Fibroblast of lung (primary cell): ENCODE measurements around the gene GRAMD4. TPM values are rescaled to one million over a fixed set of nuclear protein-coding genes. Genes with fewer than 3 reads are reported as not detected.

Experiments
- DNase-seq, 2 donors: peaks; one replicate each; pipeline versions ENCODE4 v3.0.0 to v3.0.0-alpha.2; 2010; ENCODE audit warnings: low read depth in 2 of 2
- H2AFZ ChIP-seq: 2 replicates; pipeline ENCODE4 v1.5.1; 2012; ENCODE audit warnings: low read length, control low read depth, inconsistent platforms
- H3K27ac ChIP-seq: 2 replicates; pipeline ENCODE4 v1.5.1; 2011; ENCODE audit warnings: low read length, control low read depth; ENCODE audit not compliant: insufficient read depth
- H3K27me3 ChIP-seq: 2 replicates; pipeline ENCODE4 v1.5.1; 2011; ENCODE audit warnings: mild to moderate bottlenecking, low read length; ENCODE audit not compliant: control insufficient read depth, insufficient read depth
- H3K36me3 ChIP-seq: 2 replicates; pipeline ENCODE4 v1.5.1; 2011; ENCODE audit warnings: low read length; ENCODE audit not compliant: control insufficient read depth, insufficient read depth
- H3K4me1 ChIP-seq: 2 replicates; pipeline ENCODE4 v1.5.1; 2011; ENCODE audit warnings: low read length; ENCODE audit not compliant: control insufficient read depth, insufficient read depth; ENCODE audit errors: extremely low read depth
- H3K4me2 ChIP-seq: 2 replicates; pipeline ENCODE4 v1.5.1; 2011; ENCODE audit warnings: low read length, control low read depth; ENCODE audit not compliant: insufficient read depth; ENCODE audit errors: extremely low read depth
- H3K4me3 ChIP-seq, 4 experiments: fragments of 200-600 bp in 1 of 4; sonication (generic) in 1 of 4; replicated peaks in 1 of 4; 2 replicates each; pipeline ENCODE4 v1.5.1; 2011 to 2016; ENCODE audit warnings: low read length in 4 of 4, low read depth in 3 of 4, mild to moderate bottlenecking in 3 of 4, control low read depth in 2 of 4, inconsistent platforms in 1 of 4, mixed read lengths in 1 of 4; ENCODE audit not compliant: insufficient read depth in 1 of 4; ENCODE audit errors: control extremely low read depth in 1 of 4
- H3K79me2 ChIP-seq: 2 replicates; pipeline ENCODE4 v1.5.1; 2012; ENCODE audit warnings: mild to moderate bottlenecking, low read length, inconsistent platforms; ENCODE audit not compliant: control insufficient read depth, insufficient read depth
- H3K9ac ChIP-seq: 2 replicates; pipeline ENCODE4 v1.5.1; 2011; ENCODE audit warnings: mild to moderate bottlenecking, low read length, control low read depth; ENCODE audit not compliant: insufficient read depth
- H3K9me3 ChIP-seq: 2 replicates; pipeline ENCODE4 v1.5.1; 2012; ENCODE audit warnings: low read depth, low read length; ENCODE audit not compliant: control insufficient read depth, insufficient read depth
- H4K20me1 ChIP-seq: 2 replicates; pipeline ENCODE4 v1.5.1; 2011; ENCODE audit warnings: low read length; ENCODE audit not compliant: control insufficient read depth, insufficient read depth; ENCODE audit errors: extremely low read depth
- CTCF ChIP-seq, 2 donors: IDR thresholded peaks in 1 of 2; conservative IDR thresholded peaks in 1 of 2; 1 replicate in 1 of 2; 2 replicates in 1 of 2; pipeline ENCODE4 v1.5.1; 2011 to 2012; ENCODE audit warnings: low read length in 2 of 2, control low read depth in 1 of 2, inconsistent platforms in 1 of 2, low read depth in 1 of 2, mild to moderate bottlenecking in 1 of 2
- EZH2 ChIP-seq: IDR thresholded peaks from 2 replicates; pipeline ENCODE4 v1.5.1; 2012; ENCODE audit warnings: low read length, control low read depth, mild to moderate bottlenecking; ENCODE audit errors: missing control alignments
- polyA plus RNA-seq, 2 donors: library from polyadenylated mRNA; depleted of rRNA in 1 of 2; stranded (reverse) in 1 of 2; unstranded in 1 of 2; fragments of >200 nt; gene quantifications; 2 replicates each; pipeline ENCODE4 v1.2.1, GENCODE V29; 2011 to 2012; ENCODE audit warnings: missing spikeins in 1 of 2
- total RNA-seq: library from RNA; depleted of rRNA; stranded (reverse); fragments of >200 nt; gene quantifications from 2 replicates; pipeline ENCODE4 v1.2.1, GENCODE V29; 2014

Gene GRAMD4
- total and polyA plus RNA-seq, 2 donors (not counting 1 experiment from before 2014, with no cell fraction given): 7.5 to 37.3 TPM

GRCh38 chr22:46663436-46664100, 43.4 kb downstream of the GRAMD4 start:
- Histone ChIP-seq H3K79me2 (no peaks in the 10 kb centered on the region), H3K36me3 (no peaks in the 10 kb centered on the region), H3K9ac (no peak overlapping the region), H3K27me3 (no peaks in the 10 kb centered on the region), H2AFZ (no peak overlapping the region), H3K9me3 (no peaks in the 10 kb centered on the region), H3K27ac (no peak overlapping the region), H4K20me1 (no peaks in the 10 kb centered on the region), H3K4me2 (no peak overlapping the region), H3K4me3 (no peak overlapping the region), H3K4me1 (no peaks in the 10 kb centered on the region)
- TF ChIP-seq CTCF (conservative IDR thresholded peaks at IDR 0.05 in 1 of 2, IDR thresholded peaks at IDR 0.05 in 1 of 2; ENCODE audit: low read depth in 1 of 2, low read length in 2 of 2) (no peak), EZH2 (no peak)
- DNase-seq: no peak

- Histone ChIP-seq H3K4me3 (no peak overlapping the region), H3K79me2 (no peaks in the 10 kb centered on the region), H4K20me1 (no peaks in the 10 kb centered on the region), H2AFZ (no peak overlapping the region), H3K27ac (no peak overlapping the region), H3K9ac (no peak overlapping the region), H3K4me2 (no peak overlapping the region), H3K9me3 (no peaks in the 10 kb centered on the region), H3K27me3 (no peaks in the 10 kb centered on the region), H3K36me3 (no peaks in the 10 kb centered on the region), H3K4me1 (no peaks in the 10 kb centered on the region)
- TF ChIP-seq EZH2 (no peak), CTCF (conservative IDR thresholded peaks at IDR 0.05 in 1 of 2, IDR thresholded peaks at IDR 0.05 in 1 of 2; ENCODE audit: low read depth in 1 of 2, low read length in 2 of 2) (no peak)
- no peak for DNase-seq
These were observed 44.2 kb downstream of the GRAMD4 start for GRCh38 chr22:46664301-46664855.

- Histone ChIP-seq H3K4me3 (no peak overlapping the region), H3K4me1 (no peaks in the 10 kb centered on the region), H3K9ac (no peak overlapping the region), H3K79me2 (no peaks in the 10 kb centered on the region), H4K20me1 (no peaks in the 10 kb centered on the region), H3K36me3 (no peaks in the 10 kb centered on the region), H3K9me3 (no peaks in the 10 kb centered on the region), H2AFZ (no peak overlapping the region), H3K4me2 (no peak overlapping the region), H3K27ac (no peak overlapping the region), H3K27me3 (no peaks in the 10 kb centered on the region)
- TF ChIP-seq EZH2: no peak
- TF ChIP-seq CTCF (conservative IDR thresholded peaks at IDR 0.05 in 1 of 2, IDR thresholded peaks at IDR 0.05 in 1 of 2; ENCODE audit: low read depth in 1 of 2, low read length in 2 of 2): no peak
- no peak for DNase-seq
These were observed 45.0 kb downstream of the GRAMD4 start for GRCh38 chr22:46665151-46665695.
